ENCODE measurements around the gene DCPS.
A peak's percentile ranks its signal among the peaks of the same experiment; 100 is the strongest.
"Not testable (repeated sequence)": the region's sequence is repeated elsewhere in the genome, so short reads cannot be mapped to it uniquely, and the experiment has no call there.

Gene DCPS, protein sequence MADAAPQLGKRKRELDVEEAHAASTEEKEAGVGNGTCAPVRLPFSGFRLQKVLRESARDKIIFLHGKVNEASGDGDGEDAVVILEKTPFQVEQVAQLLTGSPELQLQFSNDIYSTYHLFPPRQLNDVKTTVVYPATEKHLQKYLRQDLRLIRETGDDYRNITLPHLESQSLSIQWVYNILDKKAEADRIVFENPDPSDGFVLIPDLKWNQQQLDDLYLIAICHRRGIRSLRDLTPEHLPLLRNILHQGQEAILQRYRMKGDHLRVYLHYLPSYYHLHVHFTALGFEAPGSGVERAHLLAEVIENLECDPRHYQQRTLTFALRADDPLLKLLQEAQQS

GRCh38 chr11:126303623-126304456 is at the start of gene DCPS:
DCPS (plus strand) TSS chr11:126304060; CDS start chr11:126304081, 21 bp downstream.
- no peak for FAIRE-seq
- peak; percentile 70 for DNase-seq (ENCODE audit: low spot score)

DNA sequence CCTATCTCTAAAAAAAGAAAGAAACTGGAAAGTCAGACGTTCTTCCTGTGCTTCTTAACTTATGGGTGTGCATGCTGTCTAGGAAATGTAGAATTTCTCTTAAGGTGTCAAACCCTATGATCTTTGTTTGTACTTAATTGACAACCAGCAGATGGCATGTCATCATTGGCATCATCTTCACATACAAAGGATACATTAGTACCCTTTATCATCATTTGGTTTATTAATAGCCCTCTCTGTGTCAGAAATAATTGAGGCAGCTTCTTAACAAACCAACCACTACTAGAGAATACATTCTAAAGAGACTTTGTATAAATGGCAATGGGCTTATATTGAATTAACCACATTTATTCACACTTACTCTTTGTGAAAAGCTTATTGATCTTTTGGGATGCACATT is 49.0 kb upstream of the DCPS start:
- DNase-seq (ENCODE audit: low spot score): no peak
- FAIRE-seq: no peak

DNA sequence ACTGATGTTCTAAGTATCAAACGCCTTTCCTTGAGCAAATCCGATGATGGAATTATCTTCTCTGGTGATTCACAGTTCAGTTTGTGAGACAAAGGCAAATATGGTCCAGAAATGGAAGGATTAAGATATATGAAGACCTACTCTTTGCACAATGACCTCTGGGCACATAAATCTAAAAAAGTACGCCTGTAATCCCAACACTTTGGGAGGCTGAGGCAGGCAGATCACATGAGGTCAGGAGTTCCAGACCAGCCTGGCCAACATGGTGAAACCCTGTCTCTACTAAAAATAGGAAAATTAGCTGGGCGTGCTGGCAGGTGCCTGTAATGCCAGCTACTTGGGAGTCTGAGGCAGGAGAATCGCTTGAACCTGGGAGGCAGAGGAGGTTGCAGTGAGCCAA is 48.4 kb upstream of the DCPS start:
- not testable (repeated sequence) for FAIRE-seq; DNase-seq (ENCODE audit: low spot score)

DNA sequence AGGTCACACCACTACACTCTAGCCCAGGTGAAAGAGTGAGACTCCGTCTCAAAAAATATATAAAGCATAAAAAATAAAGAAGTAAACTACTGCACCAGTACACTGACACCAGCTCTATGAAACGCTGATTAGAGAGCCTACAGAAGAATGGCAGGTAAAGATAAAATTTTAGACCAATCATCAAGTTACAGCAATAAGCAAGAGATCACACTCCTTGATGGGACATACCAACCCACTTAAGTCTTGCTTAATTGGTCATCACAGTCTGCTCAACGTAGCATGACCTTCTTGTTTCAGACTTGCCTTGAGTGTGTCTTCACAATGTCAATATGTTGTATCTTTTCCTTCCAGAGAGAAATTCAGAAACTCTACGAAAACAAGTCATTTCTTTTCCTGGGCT is 47.6 kb upstream of the DCPS start:
- FAIRE-seq: no peak
- DNase-seq (ENCODE audit: low spot score): no peak

DNA sequence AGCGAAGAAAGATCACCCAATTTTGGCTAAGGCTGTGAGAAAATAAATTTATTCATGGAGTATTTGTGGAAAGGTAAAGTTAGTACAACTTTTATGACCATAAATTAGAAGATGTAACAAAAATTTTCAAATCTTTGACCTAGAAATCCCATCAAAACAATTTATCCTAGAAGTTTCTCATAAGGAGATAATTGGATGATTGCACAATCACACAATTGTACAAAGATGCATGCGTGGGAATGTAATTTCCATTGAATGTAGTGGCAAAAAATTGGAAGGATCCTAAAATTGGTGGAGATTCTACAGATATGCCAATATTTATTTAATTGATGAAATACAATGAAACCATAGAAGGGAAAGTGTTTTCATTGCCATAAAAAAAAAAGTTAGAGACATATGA is 46.7 kb upstream of the DCPS start:
- DNase-seq (ENCODE audit: low spot score) (no peak), FAIRE-seq (no peak)

DNA sequence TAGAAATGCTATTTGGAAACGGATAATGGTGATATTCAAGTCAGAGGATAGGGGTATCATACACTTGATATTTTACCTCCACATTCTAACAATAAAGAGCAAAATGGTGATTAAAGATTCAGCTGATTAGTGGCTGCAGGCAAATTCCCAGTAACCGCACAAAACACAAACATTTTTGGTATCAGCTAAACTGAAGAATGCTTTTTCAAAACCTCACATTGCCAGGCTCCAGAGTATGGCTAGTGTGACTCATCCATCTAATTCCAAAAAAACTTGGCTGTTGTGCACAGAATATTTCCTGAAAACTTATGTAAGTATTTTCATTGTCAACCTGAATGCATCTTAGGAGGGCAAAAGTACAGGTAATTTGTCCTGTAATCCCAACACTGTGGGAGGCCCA is 46.1 kb upstream of the DCPS start:
- no peak for FAIRE-seq
- no peak for DNase-seq (ENCODE audit: low spot score)

DNA sequence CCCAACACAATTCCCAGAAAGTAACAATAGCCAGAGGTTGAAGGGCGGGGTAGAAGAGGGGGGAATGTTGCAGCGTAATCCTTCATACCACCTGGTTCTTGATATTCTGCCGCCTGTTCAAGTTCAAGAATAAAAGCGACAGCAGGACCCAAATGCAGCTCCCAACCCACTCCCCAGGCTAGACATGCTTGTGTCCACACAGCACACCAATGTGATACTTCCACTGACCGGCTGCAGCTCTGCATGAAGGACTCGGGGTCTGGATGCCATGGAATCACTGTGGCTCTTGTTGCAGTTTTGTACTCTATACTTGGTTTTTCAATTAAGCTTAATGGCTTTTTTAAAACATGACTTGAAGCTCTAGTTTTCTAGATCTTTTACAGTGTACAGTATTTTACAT is 41.6 kb upstream of the DCPS start:
- FAIRE-seq (no peak), DNase-seq (ENCODE audit: low spot score) (no peak)

DNA sequence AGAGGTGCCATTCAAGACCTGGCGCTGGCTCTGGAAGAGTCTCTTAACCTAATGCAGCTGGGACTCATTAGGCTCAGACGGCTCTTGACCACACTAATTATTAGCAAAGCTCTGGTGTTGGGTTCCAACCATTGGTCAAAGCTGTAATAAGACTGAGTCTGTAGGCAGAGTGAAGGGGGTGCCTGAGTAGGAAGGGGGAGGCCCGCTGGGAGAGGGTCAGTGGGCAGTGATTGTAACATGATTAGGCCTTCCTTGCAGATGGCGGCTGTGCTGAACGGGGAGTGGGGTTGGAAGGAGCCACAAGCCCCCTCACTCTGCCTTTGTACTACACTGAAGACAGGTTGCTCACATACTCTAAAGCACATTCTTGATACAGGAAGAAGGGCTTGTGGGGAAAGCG is 40.4 kb upstream of the DCPS start:
- FAIRE-seq (no peak), DNase-seq (ENCODE audit: low spot score) (no peak)

GRCh38 chr11:126265811-126266210 is 38.0 kb upstream of the DCPS start:
- FAIRE-seq: no peak
- DNase-seq (ENCODE audit: low spot score): no peak

GRCh38 chr11:126267650-126268049 is 36.2 kb upstream of the DCPS start:
- DNase-seq (ENCODE audit: low spot score) (no peak), FAIRE-seq (no peak)

DNA sequence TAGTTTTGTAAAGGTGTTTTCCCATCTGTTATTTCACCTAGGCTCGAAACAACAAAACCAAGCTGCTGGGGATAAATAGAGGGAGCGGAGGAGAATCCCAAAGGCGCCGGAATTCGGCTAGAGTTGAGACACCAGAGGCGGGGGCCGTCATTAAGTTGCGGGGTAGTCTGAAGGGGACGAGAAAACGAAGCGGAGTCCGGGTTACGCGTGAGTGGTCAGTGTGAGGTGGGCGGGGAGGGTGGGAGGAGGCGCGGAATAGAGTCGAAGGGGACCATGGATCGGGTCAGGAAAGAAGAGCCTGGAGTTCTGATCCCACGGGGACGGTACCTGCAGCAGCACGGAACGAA is 35.5 kb upstream of the DCPS start:
- no peak for DNase-seq (ENCODE audit: low spot score)

GRCh38 chr11:126268708-126269579 is 34.9 kb upstream of the DCPS start, which contains the start of the genes FOXRED1 and SRPRA:
FOXRED1 (plus strand) TSS chr11:126269154; CDS start chr11:126269207, 53 bp downstream.
SRPRA (minus strand) TSS chr11:126268895; CDS start chr11:126268804, 91 bp downstream.
- DNase-seq (ENCODE audit: low spot score) (peak; percentile 93), FAIRE-seq (peak; percentile 74)

More for the DNA sequence above, 35.5 kb upstream of the DCPS start:
- FAIRE-seq: no peak

DNA sequence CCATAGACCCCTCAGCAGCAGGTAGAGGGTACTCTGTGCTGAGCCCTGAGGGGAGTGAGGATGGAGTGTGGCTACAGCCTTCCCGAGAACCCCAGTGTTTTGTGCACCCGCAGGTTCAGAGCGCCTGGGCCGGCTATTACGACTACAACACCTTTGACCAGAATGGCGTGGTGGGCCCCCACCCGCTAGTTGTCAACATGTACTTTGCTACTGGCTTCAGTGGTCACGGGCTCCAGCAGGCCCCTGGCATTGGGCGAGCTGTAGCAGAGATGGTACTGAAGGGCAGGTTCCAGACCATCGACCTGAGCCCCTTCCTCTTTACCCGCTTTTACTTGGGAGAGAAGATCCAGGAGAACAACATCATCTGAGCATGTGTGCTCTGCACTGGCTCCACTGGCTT is 26.5 kb upstream of the DCPS start:
- DNase-seq (ENCODE audit: low spot score) (no peak), FAIRE-seq (no peak)

DNA sequence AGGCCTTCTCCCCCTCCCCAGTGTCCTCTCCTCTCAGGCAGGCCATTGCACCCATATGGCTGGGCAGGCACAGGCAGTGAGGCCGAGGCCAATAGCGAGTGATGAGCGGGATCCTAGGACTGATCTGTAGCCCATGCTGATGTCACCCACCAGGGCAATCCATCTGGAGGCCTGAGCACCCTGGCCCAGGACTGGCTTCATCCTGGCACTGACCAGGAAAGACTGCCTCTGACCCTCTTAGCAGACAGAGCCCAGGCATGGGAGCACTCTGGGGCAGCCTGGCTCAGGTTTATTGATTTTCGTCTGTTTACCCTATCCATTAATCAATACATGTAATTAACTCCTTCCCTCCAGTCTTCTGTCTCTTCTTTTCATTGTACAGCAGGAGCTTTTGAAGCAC is 26.1 kb upstream of the DCPS start:
- FAIRE-seq (no peak), DNase-seq (ENCODE audit: low spot score) (no peak)

- FAIRE-seq: no peak
These were observed 24.7 kb upstream of the DCPS start for GRCh38 chr11:126279191-126279590.

GRCh38 chr11:126280595-126280994 is 23.3 kb upstream of the DCPS start:
- DNase-seq (ENCODE audit: low spot score) (no peak), FAIRE-seq (no peak)

More at GRCh38 chr11:126279191-126279590, 24.7 kb upstream of the DCPS start:
- no peak for DNase-seq (ENCODE audit: low spot score)

DNA sequence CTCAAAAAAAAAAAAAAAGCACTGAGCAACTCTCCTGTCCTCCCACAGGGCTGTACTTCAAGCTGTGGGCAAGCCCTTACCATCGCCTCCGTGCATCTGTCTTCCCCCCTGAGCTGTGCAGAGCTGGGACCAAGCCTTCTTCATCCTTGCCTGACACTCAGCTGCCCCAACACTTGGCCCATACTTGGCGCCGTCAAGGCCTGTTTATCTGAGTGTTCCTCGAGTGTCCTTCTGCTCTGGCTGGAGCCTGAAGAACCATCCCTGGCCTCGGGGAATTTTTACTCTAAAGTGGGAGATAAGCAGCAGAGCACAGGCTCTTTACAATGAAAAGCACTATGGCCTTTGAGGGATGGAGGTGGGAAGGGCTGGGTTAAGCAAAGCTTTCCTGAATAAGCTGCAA is 22.6 kb upstream of the DCPS start:
- DNase-seq (ENCODE audit: low spot score): no peak
- no peak for FAIRE-seq

DNA sequence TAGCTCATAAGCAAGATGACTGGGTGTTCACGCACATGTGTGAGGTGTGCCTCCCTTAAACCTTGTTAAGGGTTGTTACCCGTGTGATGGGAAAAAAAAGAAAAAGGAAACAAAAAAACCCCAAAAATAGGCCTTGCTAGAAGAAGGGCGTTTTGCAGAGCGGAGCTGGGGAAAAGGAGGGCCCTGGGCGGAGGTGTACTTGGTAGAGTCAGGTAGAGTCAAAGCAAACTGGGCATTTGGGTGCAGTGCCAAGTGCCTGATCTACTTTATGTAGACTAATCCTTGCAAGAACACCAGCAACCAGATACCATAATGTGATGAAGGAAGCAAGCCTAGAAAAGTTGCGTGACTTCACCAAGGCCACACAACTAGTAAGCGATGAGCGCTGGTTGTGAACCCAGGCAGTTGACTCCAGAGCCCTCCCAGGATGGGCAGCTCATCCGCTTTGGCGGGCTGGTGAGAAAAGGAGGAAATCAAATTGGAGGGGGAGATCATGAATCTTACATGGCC is 22.1 kb upstream of the DCPS start:
- no peak for FAIRE-seq

GRCh38 chr11:126282361-126282735 is 21.5 kb upstream of the DCPS start:
- DNase-seq (ENCODE audit: low spot score): no peak
- FAIRE-seq: no peak

More for the DNA sequence above, 22.1 kb upstream of the DCPS start:
- DNase-seq (ENCODE audit: low spot score): no peak

DNA sequence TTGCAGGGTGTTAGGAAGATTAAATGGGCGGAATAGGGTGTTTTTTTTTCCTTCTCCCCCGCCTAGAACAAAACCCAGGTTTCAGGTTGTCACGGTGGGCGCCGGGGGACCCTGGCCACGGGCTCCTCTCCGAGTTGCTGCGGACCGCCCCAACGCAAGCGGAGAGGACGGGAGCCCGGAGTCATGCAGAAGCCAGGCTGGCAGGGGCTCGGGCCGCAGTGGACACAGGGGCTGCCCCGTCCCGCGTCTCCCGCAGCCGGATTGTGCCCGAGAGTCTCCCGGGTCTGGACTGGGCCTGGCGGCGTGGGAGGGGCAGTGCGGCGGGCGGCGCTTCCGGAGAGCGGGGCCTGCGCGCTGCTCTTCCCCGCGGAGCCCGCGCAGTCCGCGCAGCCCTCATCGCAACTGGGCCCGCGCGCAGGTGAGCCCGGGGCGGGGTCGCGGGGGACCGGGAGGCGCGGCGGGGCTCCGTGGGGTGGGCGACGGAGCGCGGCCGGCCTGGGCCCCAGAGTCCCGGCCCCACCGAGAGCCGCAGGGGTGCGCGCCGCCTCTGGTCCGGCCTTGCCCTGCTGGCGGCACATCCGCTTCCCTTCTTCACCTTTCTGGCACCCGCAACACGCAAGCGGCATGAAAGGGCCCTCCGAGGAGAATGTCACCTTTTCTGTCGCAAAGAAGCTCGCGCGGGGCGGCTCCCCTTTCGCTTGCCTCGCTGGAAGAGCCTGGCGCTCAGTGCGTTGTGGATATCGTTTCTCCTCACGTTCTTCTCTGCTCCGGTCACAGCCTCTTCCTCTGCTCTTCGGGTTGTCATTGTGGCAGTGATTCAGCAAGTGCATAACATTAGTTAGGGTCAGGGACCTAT is 20.9 kb upstream of the DCPS start, which contains the start of gene TIRAP:
TIRAP (plus strand) TSS at position 358 of the 856 bp plus-strand sequence. CDS start 7,802 bp downstream, outside the sequence.
- DNase-seq (ENCODE audit: low spot score) (peak; percentile 71), FAIRE-seq (no peak)

Data from RCC 7860 (cell line).